Neural cell (in vitro differentiated cells): Measurements from ENCODE around the gene SERPINE1.

Experiments
- CTCF ChIP-seq: fragments of 450-650 bp; IDR thresholded peaks from 2 replicates; pipeline ENCODE4 v1.5.1; 2014; ENCODE audit warnings: antibody characterized with exemption, mild to moderate bottlenecking, moderate library complexity; ENCODE audit not compliant: poor library complexity, severe bottlenecking
- EP300 ChIP-seq: fragments of 450-650 bp; conservative IDR thresholded peaks from 2 replicates; pipeline ENCODE4 v1.6.1; 2014; ENCODE audit warnings: antibody characterized with exemption, mild to moderate bottlenecking, moderate library complexity; ENCODE audit not compliant: poor library complexity, severe bottlenecking
- RAD21 ChIP-seq: fragments of 450-650 bp; conservative IDR thresholded peaks from 2 replicates; pipeline ENCODE4 v1.6.1; 2014; ENCODE audit warnings: antibody characterized with exemption, mild to moderate bottlenecking, moderate library complexity

DNA sequence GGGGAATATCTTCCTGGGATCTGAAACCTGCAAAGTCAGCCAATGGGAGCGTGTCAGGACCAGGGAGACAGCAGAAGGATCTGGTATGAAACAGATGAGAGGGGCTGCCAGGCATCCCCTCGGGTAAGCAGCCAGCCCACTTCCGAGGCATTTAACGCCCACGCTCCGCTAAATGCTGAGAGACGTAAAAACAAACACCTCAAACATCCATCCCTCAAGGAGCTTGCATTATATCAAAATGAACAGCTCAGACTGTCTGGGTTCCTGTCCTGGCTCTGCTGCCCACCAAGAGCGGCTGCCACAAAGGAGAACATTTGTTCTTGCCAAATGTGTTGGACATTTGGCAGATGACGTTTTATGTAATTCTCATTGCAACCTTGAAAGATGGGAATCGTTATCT, 7.0 kb upstream of the SERPINE1 start:
- no peak for TF ChIP-seq CTCF
- no peak for TF ChIP-seq RAD21
- no peak for TF ChIP-seq EP300
